Suppressor macrophage treated with lipopolysaccharide for 4 hours (primary cell): ENCODE data around the gene TMEM109.

Experiments used
- DNase-seq: peaks from one replicate; pipeline ENCODE4 v3.0.0-alpha.2; 2020

The TMEM109 gene

DNA sequence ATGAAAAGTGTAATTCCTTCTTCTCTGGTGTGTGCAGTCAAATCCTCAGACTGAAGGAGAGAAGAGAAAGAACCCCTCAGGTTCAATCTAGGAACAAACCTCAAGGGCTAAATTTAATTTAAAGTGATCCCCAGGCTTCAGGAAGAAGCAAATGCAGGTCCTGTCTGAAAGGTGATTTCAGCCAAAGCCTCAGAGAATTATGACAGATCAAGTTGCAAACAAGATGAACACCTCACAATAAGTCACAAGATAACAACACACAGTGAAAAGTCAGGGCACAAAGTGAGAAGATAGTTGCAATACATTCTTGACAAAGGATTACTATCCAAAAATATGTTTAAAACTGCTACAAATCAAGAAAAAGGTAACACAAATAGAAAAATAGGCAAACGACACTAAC, 34.9 kb upstream of the TMEM109 start:
- no peak for DNase-seq

DNA sequence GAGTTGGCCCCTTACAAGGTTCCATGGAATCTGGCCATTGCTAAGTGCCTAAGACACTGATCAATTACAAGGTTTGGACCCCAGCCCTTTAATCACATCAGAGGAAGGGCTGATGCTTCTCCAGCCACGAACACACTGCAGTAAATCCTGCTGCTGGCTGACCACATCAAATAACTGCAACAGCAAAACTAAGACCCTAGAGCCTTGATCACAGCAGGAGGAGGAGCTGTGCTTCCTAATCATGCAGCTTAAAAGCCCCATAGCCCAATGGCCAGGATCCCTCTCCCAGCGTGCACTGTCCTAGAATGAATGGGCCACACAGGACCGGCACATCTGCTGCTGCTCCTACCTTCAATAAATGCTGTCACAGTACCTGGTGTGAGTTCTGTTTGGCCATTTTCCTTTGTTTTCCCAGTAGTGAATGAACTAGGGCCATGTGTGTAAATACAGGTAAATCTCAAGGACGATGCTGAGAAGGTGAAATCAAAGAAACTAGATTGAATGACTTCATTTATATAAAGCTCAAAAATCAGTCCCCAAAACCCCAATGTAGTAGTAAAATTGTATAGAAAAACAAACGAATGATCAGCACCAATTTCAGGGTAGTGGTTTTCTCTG, 33.9 kb upstream of the TMEM109 start:
- DNase-seq, result no peak

DNA sequence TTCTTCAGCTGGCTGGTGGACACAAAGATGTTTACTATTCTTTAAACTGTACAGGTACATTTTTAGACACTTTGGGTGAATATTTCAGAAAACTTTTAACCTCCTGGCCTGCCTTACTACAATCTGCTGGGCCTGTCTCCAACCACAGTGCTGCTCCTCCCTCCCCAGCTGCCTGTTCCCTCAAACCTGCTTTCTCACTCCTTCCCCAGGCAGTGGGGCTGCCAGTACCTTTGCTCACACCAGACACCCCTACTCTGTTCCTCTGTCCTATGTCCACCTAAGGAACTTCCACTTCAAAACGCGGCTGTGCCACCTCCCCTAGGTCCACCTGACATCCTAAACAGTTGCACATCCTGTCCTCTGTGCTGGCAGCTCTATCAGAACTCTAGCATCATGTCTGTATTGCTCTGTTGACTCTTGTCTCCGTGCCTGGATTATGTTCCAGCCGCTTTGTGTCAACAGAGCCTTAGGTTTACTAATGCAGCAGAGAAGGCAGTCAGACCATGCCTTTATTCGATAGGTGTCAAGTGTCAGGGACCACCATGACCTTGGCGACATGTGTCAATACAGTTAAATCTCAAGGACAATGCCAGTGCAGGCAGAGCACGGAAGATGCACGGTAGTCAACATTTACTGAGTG, 33.2 kb upstream of the TMEM109 start:
- no peak for DNase-seq

DNA sequence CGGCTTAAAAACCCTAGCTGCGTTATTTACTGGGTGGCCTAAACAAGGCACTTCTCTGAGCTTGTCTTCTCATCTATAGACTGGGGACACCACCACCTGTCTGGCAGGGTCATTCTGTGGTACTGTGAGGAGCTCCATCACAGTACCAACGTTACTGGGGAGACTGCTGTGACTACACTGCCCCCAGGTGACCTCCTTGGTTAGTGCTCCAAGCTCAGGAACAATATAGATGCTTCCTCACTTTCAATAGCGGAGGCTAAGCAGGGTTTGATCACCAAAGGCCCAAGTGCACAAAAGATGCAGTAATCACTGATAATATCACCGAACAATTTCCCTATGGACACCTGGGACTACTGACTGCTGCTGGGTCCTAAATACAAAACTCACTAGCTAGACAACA, 26.4 kb upstream of the TMEM109 start:
- peak; percentile 58 for DNase-seq

DNA sequence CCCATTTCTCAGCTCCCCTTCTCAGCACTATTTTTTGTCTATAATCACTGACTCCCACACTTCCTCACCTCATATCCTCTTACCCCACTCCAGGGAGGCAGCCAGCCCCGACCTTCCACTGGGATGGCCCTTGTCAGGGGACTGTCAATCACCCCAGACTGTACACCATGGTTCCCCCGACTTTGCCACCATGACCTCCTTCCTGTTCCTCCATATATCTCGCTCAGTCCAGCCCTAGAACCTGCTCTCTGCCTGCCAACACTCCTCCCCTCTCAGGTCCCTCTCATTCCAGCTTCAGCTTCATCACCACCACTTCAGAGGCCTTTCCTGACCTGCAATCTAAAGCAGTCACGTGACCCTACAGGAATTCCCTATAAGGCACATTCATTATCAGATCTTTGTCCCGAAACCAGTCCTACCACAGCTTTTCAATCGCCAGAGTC, 24.1 kb upstream of the TMEM109 start:
- no peak for DNase-seq

DNA sequence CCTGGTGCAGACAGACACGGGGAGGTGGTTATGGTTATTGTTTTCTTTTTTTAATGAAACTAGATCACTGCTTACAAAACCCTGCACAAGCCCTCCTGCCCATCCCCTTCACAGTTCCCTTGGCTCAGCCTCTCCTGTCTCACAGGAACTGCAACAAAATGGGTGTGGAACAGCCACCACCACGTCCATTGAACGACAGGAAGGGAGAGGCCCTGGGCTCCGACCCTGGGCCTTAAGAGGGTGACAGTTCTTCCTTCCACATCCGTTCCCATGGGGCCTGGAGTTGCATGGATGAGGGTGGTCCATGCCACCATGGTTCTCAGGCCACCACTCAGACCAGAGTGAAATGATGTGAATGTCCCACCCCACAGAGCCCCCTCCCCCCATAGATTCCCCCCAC, 23.3 kb upstream of the TMEM109 start:
- no peak for DNase-seq

DNA sequence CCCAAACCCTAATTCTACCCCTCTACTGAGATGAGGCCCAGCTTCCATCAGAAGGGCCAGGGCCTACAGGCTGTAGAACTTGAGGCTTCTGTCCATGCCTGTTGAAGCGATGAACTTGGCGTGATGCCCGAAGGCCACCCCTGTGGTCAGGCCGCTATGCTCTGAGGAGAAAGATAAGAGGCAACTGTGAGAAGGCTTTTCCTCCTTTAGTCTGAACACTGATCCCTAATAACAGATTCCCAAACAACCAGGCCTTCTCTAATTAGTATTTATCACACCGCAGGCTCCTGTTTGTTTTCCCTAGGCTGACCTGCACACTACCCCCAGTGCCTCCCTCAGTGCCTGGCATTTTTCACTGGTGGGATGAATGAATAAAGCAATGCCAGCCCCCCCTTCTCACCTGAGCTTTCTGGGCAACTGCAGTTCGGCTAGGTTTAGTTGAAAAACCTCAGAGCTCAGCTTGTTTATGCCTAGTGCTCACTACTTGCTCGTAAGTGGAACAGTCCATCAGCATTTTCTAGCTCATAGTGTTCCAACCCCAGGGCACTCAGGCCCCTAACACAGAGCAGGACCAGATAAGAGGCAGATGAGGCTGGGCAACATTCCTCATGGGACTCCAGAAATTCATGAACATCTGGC, 22.7 kb upstream of the TMEM109 start:
- DNase-seq, result no peak

DNA sequence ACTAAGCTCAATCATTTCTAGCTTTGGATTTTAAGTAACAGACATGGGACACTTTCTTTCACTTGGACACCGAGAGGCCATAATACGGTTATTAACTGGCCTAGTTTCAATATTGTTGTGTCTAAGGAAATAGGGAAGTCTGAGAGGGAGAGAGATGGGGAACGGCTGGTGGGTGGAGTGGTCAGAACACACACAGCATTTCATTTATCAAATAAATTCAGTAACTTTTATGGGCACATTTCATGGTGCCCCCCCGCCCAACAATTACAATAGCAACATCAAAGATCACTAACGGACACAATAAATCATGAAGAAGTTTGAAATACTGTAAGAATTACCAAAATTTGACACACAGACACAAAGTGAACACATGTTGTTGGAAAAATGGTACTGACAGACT, 18.3 kb upstream of the TMEM109 start:
- DNase-seq, result peak; percentile 12

DNA sequence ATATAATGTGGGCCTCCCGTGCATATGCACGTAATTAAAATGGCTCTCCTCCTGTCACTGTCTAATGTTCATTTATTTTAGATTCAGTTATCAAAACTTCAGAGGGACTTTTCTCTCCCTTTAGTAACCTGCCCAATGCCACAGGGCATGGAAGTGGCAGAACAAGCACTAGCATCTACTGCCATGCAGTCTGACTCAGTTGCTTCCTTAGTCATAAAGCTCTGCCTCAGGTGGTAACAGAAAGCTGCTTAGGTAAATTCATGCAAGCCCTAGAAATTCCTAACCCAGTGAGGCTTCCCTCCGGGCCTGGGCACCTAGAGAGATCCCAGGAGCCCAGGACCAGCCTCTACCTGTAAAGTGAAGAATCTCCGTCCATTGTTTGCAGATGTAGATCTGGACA, 16.5 kb upstream of the TMEM109 start:
- DNase-seq, result no peak

DNA sequence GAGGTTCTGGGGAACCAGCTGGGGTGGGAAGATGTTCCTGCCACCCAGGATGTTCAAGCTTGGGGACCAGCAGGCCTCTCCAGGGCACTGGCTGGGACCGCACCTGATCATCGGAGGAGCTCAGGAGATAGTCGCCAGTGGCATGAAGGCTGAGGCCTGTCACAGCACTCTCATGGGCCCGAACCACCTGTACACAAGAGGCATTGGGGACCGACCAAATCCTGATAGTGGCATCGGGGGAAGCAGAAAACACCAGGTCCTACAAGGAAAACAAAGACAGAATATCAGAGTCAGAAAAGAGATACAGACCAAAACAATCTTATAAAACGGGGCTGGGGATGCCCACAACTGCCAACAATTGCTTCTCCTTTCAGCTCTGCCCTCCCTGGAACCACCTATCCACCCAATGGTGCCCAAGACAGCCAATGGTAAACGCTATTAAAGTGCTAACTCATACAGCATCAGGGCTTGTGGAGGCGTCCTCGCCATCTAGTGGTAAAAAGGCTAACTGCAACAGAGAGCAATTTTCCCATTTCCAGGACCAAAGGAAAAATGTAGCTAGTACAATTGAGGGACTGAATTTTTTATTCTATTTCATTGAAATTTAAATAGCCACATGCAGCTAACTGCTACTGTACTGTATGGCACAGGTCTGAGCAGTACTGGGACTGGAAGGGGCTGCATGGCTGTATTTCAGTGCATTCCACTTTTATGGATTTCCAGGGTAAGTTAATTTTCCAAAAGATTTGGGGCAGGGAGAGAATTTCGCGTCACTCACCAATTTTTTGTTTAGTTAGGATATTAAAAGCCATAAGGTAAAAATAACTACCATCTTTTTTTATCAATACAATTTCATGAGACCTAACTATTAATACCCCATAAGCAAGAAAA, 14.7 kb upstream of the TMEM109 start:
- peak; percentile 71 for DNase-seq

DNA sequence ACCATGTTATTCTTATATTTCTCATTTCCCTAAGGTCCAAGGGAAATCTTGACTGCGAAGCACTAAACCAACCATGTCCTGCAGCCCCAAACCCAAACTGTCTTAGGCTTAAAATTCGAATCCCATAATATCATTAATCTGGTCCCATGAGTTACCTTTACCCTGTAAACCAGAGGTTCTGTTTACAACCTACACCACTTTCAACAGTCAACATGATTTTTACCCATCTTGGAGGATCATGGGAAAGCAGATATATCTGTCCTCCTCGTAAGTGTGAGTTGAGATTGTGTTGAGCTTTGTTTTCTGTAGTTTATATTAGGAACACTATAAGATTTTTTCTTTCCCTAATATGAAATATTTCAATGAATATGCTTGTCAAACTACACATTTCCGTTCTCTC, 14.0 kb upstream of the TMEM109 start:
- DNase-seq, result no peak

DNA sequence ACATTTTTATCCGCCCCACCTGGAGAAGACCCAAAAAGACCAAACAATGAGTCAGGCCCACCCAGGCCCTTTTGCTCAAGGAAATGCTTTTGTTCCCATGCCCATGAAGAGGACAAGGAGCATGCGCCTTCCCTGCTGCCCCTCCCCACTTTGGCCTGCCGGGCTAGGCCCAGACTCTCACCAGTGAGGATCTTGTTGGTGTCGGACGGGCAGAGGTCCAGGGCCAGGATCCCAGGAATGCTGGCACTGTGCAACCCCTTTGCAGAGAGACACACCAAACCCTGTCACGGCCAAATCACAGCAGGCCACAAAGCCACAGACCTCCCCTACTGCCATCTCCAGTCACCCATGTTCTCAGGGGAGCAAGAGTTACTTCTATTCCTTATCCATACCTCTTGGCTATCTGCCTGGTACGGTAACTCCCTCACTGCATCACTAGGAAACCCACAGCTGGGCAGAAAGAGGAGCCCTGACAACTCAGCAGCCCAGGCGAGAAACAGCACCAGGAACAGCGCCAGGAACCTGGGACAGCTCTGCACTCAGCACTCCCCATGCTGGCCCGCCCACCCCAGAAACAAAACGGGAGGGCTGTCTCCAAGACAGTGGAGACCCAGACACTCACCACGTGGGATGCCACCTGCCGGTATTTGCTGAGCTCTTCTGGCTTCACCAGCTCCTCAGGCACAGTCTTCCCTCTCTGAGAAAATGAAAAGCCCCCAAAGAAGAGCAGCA, 13.1 kb upstream of the TMEM109 start:
- no peak for DNase-seq

DNA sequence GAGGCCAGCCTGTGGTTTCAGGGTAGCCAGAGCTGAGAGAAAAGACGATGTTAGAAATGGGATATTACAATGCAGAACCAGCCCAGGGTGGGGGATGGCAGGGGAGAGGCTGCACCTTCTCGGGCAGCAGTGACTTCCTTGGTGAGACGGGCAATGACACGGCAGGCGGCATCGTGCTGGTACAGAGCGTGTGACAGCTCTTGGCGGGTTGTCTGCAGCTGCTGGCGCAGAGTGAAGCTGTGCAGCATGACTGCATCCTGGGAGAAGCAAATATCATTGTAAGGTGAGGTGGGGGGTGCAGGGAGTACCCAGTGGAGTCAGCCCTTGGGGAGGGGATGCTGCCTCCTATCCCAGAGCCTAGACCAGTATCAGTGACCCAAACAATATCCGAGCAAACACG, 11.3 kb upstream of the TMEM109 start:
- no peak for DNase-seq

DNA sequence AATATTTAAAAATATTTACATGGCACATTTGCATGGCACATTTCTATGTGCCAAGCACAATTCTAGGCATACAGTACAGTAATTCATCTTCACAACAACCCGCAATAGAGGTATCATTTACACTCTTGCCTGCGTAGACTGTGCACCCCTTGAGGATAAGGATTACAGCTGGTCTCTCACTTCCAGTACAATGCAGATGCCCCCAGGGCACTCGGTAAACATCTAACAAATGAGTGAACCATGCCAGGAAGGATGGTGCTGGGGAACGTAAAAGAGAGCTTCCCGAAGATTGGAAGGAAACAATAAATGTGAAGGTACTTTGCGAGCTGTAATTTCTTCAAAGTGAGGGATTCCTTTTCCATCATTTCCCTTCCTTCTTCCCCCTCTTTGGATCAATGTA, 8.9 kb upstream of the TMEM109 start:
- DNase-seq, result no peak

DNA sequence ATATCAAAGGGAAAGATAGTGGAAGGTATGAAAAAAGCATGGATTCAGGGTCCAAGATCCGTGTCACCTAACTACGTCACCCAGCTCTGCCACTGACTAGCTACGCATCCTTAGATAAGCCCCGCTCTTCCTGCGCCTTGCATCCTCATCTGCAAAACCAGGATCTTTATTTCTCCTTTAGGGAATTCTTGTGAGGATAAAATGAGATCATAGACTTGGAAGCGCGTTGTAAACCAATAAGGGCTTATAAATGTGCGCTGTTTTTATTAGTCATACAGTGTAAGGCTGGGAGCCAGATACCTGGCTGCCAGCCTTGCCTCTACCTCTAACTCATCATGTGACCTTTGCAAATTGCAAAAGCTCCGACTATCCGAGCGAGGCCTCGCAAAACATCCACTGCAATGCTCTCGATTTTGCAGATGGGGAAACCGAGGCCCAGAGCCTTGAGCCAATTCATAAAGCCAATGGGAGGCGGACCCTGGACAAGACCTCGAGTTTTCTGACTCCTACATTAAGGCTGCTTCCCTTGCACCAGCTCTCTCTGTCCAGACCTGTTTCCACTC, 8.3 kb upstream of the TMEM109 start:
- DNase-seq, result no peak

DNA sequence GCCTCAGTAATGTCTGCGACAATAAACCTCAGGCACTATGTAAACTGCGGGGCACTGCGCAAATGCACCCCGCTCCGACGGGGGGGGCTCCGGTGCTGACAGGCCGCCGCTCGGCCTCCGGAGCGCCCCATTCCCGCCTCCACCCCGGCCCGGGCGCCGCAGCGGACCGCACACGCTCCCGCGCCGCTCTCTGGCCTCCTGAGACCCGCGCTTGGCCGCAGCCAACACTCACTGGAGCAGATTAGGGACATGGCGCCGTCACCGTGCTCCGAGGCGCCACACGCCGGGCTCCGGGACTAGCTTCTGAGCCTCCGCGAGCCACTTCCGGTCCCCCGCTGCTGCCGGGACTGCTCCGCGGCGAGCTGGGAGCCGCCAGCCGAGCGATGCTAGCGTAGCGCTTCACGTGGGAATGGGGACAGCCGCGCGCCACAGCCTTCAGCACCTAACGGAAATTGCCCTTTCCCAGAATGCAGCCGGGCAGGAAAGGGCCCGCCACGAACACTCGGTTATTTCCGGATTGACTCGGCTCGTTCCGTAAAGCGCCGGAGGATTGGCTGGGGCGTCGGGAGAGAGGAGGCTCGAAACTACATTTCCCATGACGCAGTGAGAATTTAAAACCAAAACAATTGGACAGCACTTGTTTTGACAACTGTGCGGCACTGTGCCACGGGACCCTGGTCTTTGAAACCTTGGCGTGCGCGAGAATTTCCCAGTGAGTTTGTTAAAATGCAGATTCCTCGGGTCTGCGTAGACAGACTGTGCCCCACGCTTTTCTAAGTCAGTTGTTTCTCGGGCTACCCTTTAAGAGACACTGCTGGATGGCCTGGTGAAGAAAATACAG, 7.6 kb upstream of the TMEM109 start, which contains the start of gene PRPF19:
TSS of gene PRPF19 (minus strand) at position 454 of the 841 bp plus-strand sequence. CDS start at position 251, 203 bp downstream.
- DNase-seq, result peak; percentile 99

DNA sequence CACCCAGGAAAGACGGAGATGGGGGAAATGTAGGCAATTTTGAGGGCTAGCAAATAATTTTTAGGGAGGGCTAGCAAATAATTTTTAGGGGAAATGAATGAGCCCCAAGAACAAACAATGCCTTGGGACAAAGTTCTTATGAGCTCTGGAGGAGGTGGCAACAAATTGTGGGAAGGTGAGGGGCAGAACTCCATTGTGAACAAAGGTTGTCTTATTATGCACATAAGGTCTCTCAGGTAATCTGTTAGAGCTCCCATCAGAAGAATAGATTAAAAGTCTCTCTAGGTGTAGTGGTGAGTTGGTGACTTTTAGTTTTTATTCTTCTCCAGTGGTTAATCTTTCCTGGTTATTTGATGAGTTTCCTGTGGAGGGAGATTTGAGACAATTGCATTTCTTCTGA, 5.2 kb upstream of the TMEM109 start:
- no peak for DNase-seq

DNA sequence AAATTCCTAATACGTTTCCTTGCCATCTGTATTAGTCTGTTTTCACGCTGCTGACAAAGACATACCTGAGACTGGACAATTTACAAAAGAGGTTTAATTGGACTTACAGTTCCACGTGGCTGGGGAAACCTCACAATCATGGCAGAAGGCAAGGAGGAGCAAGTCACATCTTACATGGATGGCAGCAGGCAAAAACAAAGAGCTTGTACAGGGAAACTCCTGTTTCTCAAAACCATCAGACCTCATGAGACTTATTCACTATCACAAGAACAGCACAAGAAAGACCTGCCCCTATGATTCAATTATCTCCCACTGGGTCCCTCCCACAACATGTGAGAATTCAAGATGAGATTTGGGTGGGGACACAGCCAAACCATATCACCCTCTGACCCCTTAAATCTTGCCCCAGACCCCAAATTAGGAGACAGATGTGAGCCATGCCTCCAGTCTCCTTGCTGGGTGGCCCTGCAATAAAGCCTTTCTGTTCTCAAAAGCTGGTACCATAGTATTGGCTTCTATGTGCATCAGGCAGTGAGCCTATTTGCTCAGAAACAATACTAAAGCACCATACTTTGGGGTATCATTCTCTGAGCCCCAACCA, 4.2 kb upstream of the TMEM109 start:
- DNase-seq, result peak; percentile 31

DNA sequence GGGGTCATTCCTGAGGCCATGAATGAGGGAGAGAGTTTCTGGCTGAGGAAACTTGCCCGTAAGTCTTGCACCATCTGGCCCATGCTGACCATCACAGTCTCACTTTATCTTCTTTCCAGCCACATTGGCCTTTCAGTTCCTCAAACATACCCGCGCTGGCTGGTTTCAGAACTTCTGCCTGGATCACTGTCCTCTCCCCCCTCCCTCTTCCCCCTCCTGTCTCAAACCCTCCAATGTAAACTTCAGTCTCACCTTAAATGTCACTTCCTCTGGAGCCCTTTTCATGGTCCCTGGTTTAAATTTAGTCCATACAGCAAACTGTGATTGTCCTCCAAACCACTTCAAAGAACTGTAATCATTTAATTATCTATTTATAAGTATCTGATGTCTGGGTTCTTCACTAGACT, 3.7 kb upstream of the TMEM109 start:
- DNase-seq, result peak; percentile 84

DNA sequence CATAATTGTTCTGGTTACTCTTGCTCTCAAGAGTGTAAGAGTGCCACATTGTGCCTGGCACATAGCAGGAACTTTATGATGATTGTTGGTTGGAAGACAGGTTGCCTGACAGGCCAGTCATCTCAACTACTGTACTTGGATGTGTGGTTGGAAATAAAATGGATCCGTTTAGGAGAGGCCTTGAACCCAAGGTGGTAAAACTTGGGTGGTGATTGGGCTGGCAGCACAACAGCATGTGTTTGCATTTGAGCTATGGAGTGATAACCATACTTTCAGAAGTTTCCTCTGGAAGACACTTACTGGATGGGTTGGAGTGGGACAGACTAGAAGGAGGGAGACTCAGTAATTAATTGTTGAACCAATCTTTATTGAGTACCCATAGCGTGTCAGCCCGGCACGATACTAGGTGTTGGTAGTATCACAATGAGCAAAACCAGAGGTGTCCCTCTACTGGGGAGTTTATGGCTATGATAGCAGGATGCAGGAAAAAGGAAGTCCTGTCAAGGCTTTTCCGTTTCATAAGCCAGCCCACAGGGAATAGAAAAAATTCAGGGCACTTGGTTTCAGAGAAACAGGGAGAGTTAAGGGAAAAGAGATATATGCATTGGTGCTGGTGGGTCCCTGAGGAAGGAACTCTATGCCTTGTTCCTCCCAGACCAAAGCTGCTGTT, 3.1 kb upstream of the TMEM109 start:
- DNase-seq, result peak; percentile 52
